ENCODE measurements around the gene MTA3.

MTA3 gene

DNA sequence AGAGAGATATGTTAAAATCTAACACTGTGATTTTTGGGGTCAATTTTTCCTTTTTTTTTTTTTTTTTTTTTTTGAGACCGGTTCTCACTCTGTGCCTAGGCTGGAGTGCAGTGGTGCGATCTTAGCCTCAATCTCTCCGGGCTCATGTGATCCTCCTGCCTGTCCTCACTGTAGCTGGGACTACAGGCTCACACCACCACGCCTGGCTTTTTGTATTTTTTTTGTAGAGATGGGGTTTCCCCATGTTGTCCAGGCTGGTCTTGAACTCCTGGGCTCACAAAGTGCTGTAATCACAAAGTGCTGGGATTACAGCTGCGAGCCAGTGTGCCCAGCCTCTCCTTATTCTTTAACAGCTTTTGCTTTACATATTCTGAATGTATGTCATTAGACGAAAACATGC is 226.8 kb downstream of the MTA3 start:
- TF ChIP-seq, protein P1, sequence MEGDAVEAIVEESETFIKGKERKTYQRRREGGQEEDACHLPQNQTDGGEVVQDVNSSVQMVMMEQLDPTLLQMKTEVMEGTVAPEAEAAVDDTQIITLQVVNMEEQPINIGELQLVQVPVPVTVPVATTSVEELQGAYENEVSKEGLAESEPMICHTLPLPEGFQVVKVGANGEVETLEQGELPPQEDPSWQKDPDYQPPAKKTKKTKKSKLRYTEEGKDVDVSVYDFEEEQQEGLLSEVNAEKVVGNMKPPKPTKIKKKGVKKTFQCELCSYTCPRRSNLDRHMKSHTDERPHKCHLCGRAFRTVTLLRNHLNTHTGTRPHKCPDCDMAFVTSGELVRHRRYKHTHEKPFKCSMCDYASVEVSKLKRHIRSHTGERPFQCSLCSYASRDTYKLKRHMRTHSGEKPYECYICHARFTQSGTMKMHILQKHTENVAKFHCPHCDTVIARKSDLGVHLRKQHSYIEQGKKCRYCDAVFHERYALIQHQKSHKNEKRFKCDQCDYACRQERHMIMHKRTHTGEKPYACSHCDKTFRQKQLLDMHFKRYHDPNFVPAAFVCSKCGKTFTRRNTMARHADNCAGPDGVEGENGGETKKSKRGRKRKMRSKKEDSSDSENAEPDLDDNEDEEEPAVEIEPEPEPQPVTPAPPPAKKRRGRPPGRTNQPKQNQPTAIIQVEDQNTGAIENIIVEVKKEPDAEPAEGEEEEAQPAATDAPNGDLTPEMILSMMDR (conservative IDR thresholded peaks at IDR 0.05; ENCODE audit: control insufficient read depth, insufficient read depth, low read depth, low read length), result no peak
- no peak for DNase-seq (ENCODE audit: low read depth)
- H3K4me3 ChIP-seq (ENCODE audit: control insufficient read depth, low read depth, low read length), result no peak overlapping the region

DNA sequence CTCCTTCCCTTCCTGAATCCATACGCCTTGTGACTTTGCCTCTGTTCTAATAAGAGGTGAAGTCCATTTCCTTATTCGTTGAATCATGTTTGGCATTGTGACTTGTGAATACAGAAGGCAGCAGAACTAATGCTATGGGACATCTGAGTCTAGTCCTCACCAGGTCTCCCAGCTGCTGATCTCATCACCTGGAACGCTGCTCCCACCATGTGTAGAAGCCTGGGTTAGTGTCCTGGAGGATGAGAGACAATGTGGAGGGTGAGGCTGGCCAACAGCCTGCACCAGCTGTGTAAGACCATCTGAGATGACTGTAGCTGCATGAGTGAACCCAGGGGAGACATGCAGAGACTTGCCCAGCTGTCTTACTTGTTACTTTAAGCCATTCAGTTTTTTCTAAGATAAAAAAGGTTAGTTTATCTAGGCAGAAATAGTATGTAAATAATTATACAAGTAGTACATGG is 227.4 kb downstream of the MTA3 start:
- TF ChIP-seq, protein P1 (conservative IDR thresholded peaks at IDR 0.05; ENCODE audit: control insufficient read depth, insufficient read depth, low read depth, low read length), result no peak
- DNase-seq (ENCODE audit: low read depth), result peak; percentile 31
- no peak overlapping the region for H3K4me3 ChIP-seq (ENCODE audit: control insufficient read depth, low read depth, low read length)

DNA sequence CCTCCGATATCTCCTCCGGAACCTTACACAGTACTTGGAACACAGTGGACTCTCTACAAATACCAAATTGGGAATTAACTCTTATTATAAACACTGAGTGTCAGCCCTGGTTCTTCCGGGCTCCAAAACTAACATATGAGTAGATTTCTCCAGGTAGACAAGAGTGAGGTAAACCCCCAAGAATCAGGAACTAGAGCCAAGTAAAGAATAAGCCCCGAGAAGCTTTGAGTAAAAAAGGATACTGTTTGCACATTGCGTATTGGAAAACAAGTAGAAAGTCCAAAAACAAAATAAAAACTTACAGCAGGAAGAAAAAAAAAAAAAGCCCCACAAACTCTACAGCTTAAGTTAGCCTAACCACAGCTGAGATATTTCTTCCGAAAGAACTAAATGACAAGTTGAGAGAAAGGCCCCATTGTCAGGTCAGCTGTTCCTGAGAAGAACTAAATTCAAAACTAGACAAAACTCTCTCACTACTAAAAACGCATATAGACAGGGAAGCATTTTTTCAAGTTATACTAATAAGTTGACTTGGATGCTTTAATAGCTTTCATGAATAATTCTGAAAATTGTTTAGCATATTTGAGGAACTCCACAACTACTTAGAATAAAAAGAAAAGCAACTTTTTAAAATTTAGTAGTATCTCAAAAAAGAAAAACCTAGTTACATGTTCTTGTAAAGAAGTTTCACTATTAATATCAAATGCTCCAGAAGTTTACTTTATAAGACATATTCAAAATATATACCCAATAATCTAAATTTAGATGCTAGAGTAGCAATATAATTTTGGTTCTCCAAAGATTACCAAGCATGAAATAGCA is 228.2 kb downstream of the MTA3 start:
- TF ChIP-seq, protein P1 (conservative IDR thresholded peaks at IDR 0.05; ENCODE audit: control insufficient read depth, insufficient read depth, low read depth, low read length), result no peak
- DNase-seq (ENCODE audit: low read depth), result no peak
- H3K4me3 ChIP-seq (ENCODE audit: control insufficient read depth, low read depth, low read length), result no peak overlapping the region

DNA sequence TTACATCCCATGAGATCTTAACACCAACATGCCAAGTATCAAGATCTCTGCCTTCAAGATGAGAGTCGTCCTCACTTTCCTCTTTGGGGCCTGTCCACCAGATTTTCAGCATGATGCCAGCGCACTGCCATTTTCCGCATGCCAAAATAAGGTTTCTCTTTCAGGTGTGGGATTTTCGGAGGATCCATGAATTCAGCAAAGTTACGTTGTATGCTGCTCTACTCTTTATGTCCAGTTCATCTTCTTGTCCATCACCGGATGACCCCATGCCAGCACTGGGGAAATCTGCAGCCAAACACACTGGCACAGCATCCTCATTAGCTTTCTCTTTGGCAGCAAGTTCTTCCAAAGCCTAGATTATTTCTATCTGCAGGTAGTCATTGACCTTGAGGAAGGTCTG is 228.8 kb downstream of the MTA3 start:
- DNase-seq (ENCODE audit: low read depth), result no peak
- TF ChIP-seq, protein P1 (conservative IDR thresholded peaks at IDR 0.05; ENCODE audit: control insufficient read depth, insufficient read depth, low read depth, low read length), result no peak
- no peak overlapping the region for H3K4me3 ChIP-seq (ENCODE audit: control insufficient read depth, low read depth, low read length)

DNA sequence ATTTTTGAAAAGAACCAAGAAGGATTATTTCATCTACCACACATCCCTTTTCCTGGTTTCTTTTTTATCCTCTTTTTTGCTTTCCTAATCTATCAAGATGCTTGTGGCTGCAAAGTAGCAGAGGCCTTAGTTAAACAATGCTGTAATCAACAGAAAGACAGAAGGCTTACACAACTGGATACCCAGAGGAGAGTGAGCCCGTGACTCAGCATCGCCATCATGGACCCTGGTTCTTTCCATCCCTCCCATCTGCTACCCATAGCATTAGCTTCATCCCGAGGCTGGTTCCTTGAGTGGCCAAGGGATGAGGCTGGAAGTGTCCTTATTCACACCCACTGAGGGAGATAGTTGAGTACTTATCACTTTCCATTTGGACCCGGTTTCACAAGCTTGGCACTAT is 231.4 kb downstream of the MTA3 start:
- DNase-seq (ENCODE audit: low read depth), result no peak
- TF ChIP-seq, protein P1 (conservative IDR thresholded peaks at IDR 0.05; ENCODE audit: control insufficient read depth, insufficient read depth, low read depth, low read length), result no peak
- no peak overlapping the region for H3K4me3 ChIP-seq (ENCODE audit: control insufficient read depth, low read depth, low read length)

DNA sequence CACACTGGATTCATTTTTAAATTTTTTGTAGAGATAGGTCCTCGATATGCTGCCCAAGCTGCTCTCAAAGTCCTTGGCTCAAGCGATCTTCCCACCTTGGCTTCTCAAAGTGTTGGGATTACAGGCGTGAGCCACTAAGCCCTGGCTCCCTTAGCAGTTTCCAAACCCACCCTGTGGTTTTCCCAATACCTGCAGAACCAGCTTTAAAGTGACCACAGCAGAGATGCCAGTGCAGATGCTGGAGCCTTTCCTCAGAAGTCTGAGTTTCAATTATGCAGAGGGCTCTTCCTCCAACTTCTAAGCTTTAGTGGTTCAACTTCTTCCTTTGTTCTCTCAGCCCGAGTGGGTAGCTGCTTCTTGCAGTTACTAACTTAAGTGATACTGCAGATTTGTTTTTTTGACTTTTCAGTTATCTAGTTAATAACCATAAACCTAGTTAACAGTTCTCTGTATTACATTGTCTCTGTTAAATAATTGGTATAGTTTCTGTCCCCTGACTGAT is 232.1 kb downstream of the MTA3 start:
- no peak for DNase-seq (ENCODE audit: low read depth)

More for the DNA sequence above, 232.1 kb downstream of the MTA3 start:
- TF ChIP-seq, protein P1 (conservative IDR thresholded peaks at IDR 0.05; ENCODE audit: control insufficient read depth, insufficient read depth, low read depth, low read length), result no peak
- no peak overlapping the region for H3K4me3 ChIP-seq (ENCODE audit: control insufficient read depth, low read depth, low read length)
